CD4-positive, alpha-beta T cell treated with Interleukin-12 subunit alpha and Interleukin-12 subunit beta, for 1 hour (primary cell): ENCODE data around the gene ITIH2.
"Not testable (repeated sequence)": the region's sequence is repeated elsewhere in the genome, so short reads cannot be mapped to it uniquely, and the experiment has no call there.

Experiments
- DNase-seq: peaks from one replicate; pipeline ENCODE4 v3.0.0-alpha.2; 2020

Gene ITIH2, protein sequence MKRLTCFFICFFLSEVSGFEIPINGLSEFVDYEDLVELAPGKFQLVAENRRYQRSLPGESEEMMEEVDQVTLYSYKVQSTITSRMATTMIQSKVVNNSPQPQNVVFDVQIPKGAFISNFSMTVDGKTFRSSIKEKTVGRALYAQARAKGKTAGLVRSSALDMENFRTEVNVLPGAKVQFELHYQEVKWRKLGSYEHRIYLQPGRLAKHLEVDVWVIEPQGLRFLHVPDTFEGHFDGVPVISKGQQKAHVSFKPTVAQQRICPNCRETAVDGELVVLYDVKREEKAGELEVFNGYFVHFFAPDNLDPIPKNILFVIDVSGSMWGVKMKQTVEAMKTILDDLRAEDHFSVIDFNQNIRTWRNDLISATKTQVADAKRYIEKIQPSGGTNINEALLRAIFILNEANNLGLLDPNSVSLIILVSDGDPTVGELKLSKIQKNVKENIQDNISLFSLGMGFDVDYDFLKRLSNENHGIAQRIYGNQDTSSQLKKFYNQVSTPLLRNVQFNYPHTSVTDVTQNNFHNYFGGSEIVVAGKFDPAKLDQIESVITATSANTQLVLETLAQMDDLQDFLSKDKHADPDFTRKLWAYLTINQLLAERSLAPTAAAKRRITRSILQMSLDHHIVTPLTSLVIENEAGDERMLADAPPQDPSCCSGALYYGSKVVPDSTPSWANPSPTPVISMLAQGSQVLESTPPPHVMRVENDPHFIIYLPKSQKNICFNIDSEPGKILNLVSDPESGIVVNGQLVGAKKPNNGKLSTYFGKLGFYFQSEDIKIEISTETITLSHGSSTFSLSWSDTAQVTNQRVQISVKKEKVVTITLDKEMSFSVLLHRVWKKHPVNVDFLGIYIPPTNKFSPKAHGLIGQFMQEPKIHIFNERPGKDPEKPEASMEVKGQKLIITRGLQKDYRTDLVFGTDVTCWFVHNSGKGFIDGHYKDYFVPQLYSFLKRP

DNA sequence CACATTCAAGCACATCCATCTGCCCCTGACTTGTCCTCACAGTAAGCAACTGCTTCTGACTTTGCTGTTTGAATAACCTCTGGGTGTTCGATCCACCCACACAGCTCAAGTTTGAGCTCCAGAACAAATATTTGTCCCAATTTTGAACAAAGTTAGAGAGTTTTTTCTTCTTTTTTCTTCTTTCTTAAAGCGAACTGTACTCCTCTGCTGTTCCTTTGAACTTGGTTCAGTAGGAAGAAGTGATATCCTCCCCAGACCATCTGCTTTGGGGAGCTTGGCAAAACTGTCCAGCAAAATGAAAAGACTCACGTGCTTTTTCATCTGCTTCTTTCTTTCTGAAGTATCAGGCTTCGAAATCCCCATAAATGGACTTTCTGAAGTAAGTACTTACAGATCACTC lies at the start of gene ITIH2:
TSS of gene ITIH2 (plus strand) at position 177 of the 400 bp plus-strand sequence. CDS start at position 296, 119 bp downstream.
- DNase-seq, result no peak

DNA sequence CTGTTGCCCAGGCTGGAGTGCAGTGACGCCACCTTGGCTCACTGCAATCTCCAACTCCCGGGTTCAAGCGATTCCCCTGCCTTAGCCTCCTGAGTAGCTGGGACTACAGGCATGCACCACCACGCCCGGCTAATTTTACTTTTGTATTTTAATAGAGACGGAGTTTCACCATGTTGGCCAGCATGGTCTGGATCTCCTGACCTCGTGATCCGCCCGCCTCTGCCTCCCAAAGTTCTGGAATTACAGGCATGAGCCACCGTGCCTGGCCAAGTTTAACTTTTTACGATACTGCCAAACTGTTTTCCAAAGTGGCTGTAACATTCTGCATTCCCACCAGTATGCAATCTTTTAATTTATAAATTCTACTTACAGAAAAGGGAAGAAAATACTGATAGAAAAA lies 46.0 kb upstream of the ITIH2 start:
- not testable (repeated sequence) for DNase-seq

DNA sequence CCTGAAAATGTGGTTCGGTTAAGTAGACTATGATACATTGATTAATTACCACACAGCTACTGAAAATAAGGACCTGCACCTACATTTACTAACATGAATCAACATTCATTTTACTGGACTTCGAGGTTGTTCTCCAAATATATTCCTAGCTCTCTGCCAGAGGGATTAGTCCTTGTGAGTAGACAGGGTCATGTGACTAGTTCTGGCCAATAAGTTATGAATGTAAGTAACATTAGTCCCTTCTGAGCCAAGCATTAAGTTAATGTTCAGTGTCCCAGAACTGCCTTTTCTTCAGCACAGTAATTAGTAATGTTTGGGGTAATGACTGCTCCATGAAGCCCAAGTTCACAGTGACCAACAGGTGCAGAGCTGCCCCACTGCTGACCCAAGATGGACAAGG lies 45.6 kb upstream of the ITIH2 start:
- no peak for DNase-seq

DNA sequence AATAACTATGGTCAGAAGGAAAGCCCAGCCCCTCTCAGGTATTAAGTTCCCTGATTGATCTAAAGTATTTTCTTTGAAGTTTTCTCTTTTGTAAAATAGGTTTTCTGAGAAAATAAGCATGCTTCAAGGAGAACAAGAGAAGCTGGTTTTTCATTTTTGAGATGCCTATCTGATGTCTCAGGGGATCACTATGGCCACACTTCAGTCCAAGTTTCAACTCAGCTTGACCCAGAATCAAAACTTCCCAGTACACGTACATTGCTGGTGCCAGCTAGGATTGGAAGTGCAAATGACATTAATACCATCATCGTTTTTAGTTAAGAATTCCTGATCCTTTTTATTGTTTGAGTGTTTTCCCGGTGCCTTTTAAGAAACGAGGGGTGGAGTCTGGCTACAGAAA lies 43.6 kb upstream of the ITIH2 start:
- DNase-seq, result no peak

DNA sequence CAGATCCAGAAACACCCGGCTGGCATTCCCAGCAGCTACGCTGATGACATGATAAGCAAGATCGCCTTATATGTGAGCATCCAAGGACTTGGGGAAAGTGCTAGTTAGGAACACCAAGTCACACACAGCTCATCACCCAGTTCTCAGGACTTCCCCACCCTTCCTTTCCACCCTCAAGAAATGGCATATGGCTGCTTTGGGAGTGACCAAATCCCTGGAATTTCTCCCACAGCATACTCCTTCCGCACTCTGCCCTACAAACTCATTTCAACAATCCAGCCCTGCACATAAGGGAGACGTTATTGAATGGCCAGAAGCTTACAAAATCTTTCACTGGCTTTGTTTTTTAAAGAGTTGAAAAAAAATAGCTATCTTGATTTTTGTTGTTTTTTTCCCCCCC lies 40.6 kb upstream of the ITIH2 start:
- DNase-seq, result no peak

DNA sequence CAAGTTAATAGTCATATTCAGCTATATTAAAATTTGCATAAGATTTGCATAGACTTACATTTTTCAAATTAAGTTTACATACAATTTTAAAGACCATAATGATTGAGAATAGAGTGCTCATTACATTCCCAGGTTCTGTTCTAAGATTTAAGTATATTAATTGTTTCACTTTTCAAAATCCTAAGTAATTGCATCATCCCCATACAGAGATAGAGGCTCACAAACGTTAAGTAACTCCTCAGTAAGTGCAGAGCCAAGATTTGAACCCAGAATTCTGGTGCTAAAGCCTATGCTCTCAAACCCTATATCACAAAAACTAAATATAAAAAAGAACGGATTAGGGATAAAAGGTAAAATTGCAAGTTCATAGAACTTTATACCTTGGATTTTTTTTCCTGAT lies 38.4 kb upstream of the ITIH2 start:
- DNase-seq, result no peak

DNA sequence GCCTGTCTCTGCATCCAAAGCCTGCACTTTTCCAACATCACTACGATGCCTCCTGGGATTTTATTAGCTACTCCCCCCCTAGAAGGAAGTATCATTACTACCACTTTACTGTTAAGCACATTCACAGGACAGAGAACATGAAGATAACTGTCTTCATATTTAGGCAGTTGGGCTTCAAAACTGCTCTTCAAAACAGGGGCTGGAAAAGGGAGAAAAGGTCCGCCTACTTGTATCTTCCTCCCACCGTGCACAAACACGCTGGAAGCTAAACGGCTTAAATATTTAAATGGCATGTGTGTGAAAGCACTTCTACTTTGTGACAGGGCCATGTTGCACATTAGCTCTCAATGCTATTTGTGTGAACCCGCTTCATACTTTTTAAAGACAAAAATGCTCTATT lies 37.3 kb upstream of the ITIH2 start:
- no peak for DNase-seq

DNA sequence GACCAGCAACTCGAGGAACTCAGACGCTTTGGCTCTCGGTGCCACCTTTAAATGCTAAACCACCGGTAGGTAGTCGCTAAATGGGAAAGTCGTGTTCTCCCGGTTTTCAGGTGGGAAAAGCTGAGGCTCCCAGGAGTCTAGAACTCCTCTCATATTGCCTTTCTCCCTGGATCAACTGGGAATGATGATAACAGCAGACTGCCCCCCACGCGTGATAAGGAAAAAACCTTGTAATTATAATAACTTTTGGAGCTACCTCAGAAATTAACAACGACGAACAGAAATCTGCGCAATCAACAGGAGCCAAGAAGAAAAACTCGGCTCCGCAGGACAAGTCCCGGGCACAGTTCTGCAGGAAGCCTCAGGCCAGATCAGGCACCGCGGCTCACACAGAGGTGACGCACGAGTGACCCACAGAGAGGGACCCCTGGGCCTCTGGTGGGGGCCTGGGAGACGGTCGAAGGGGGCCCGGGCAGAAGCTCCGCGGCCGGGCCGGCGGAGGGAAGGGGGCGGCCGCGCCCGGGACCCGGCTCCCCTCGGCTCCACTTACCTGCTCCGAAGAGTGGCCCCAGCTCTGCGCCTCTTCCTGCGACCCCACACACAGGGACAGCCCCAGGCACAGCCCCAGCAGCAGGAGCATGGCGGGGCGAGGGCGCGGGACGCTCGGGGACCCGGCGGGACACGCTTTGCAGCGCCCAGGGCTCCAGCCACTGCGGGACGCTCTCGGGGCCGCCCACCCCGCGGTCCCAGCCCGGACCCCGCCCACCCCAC lies 36.7 kb upstream of the ITIH2 start, which contains the start of gene ITIH5:
TSS of gene ITIH5 (minus strand) at position 714 of the 771 bp plus-strand sequence. CDS start at position 640, 74 bp downstream.
- no peak for DNase-seq

DNA sequence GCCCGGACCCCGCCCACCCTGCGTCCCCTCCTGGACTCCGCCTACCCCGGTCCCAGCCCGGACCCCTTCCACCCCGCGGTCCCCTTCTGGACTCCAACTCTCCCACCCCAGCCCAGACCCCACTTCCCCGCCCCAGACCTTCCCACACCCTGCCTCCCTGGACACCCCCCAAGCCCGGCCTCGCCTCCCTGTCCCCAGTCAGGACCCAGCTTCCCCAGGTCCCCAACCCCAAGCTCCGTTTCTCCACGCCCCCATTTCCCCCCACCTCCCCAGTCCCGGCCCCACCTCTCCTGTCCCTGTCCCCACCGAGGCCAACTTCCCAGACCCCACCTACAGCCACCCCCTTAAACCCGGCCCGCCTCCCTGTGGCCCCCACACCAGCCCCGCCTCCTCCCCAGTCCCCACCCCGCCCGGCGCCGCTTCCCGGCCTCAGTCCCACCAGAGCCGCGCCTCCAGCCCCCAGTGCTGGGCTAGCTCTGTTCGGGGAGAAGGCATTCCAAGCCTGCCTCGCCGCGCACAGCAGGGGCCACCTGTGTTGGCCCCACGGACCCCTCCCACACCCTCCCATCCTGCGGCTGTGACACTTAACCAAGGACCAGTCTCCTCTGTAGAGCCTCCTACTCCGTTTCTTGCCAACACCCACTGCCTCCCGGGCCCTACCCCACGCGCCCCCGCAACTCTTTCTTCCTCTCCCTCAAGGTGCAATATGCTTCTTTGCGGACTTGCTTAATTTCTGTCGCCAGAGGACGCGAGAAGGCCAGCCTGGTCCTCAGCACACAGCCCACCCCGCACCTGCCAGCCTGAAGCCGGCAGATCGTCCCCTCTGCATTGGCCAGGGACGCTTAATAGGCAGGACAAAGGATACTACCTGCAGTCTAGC lies 35.6 kb upstream of the ITIH2 start:
- no peak for DNase-seq

DNA sequence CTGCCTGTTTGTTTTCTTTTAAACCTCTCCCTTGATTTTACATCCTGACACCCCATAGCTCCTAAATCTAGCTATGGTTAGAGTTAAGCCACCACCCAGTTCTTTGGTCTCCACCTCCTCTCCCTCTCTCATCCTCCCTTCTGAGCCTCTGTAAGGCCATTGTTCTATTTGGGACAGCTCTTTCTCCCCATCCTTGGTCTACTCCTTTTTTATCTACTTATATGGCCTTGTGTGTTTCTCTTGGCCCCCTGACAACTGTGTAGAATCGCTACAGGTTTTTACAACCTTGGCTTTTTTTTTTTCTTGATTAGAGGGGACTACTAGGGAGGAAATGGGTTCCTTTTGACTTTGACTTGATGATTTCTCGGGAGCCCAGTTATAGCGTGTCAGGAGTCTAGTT lies 33.0 kb upstream of the ITIH2 start:
- no peak for DNase-seq

DNA sequence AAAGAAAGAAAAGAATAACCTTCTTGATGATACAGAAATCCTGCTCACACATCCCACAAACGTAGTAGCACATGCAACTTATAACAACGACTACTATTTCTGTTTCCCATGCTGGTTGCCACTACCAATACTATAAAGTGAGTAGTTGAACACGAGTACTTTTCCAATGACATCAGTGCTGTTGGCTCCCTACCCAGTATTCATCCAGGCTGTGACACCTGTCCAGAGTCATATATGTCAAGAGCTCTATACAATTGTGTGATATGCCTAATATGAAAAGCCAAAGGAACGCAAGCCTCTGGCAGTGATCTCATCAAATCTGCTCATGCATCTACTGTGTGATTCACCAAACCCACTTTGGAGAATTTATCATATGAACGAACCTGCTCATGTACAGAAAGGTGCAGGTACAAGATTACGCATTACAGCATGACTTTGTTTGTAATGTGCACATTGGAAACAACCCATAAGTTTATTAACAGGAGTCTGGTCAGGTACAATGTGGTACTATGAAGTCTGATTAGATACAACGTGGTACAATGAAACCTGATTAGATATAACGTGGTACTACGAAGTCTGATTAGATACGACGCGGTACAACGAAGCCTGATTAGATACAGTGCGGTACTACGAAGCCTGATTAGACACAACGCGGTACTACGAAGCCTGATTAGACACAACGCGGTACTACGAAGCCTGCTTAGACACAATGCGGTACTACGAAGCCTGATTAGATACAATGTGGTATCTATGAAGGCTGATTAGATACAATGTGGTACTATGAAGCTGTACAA lies 30.6 kb upstream of the ITIH2 start:
- DNase-seq, result no peak

DNA sequence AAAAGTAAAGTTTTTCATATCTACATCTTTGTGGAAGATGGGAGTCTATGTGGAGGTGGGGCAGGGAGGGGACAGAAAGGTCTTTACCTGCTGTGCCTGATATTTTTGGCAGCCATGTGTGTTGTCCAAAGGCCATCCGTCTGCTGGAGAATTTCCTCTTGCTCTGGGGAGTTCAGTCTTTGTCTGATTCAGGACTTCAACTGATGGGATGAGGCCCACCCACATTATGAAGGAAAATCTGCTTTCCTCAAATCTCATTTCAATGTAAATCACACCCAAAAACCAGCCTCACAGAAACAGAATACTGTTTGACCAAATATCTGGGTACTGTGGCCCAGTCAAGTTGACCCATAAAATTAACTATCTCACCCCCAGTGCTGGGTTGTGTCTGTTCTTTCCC lies 23.9 kb upstream of the ITIH2 start:
- DNase-seq, result no peak

DNA sequence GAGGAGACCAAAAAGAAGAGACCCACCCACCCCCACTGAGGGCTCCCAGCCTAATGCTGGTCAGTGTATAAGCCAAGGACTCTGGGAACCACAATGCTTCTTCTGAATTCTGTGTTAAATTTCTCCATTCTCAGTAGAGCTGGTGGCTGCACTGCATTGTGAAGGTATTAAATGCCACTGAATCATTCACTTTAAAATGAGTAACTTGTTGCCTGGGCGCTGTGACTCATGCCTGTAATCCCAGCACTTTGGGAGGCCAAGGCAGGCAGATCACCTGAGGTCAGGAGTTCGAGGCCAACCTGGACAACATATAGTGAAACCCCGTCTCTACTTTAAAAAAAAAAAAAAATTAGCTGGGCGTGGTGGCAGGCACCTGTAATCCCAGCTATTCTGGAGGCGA lies 23.0 kb upstream of the ITIH2 start:
- DNase-seq, result not testable (repeated sequence)

DNA sequence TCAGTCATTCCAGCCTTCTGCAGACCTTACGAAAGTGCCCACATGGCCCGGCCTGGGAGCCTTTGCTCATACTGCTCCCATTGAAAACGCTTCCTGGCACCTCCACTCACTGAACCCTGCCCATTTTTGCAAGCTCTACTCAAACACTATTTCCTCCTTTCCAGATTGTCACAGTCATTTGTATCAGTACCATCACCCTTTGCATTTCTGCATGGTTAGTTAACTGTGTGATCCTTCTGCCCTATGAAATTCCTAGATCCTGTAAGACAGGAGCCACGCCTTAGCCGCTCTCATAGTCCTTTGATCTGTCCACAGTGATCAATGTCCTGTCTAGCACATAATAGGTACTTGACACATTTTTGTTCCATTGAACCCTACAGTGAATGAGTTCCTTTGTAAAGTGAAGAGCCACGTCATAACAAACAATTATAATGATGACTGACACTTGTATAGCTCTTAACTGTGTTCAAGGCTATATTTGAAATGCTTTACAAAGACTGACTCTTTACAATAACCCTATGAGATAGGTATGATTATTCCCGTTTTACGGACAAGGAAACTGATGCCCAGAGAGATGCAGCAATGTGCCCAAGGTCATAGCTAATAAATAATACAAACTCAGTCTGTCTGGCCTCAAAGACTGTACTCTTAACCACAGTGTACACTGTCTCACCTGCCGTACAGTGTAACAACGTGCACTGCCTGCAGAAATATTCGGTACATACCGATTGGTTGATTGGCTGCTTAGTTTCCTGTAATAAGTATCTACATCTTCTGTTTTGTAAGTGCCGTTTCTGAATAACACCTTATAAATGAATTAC lies 16.6 kb upstream of the ITIH2 start:
- DNase-seq, result no peak

DNA sequence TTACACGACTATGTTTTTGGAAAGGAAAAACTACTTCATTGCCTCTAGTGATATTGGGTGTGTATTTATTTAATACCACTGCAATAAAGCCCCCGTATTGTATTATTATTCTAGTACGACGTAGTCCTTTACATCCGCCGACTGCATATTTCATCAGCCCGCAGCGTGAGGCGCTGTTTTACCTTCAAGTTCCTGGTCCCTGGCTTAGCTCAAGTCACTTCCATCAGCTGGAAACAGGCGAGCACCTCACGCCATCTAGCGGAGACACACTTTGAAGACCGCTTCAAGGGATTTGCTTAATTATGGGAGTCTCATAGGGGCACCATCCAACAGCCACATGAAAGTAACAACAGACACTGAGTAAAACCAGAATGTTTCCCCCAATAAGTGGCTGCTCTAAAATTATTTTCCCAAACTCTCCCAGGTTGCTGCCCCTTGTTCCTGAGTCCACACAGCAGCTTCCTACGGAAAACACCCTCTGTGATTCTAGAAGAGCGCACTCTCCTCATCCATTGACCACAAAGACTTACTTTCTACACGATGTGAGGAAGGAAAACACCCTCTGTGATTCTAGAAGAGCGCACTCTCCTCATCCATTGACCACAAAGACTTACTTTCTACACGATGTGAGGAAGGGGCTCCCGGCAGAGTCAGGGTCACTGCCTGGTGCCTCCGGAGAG lies 15.7 kb upstream of the ITIH2 start:
- peak; percentile 76 for DNase-seq

DNA sequence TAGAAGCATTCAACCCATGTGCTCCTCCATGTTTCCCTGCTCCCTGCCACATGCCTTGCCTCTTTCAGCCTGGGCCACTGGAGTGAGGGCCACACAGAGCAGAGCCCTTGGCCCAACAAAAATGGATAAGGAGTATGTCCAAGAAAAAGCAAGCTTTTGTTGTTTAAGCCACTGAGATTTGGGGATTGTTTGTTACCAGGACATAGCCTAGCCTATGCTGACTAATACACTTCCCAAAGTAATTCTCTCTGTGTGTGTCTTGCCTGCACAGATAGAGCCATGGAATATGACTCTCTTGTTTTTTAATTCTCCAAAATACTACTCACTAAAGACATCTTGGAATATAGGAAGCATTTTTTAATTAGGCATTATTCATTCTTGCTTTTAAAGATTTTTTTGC lies 13.5 kb upstream of the ITIH2 start:
- DNase-seq, result no peak

DNA sequence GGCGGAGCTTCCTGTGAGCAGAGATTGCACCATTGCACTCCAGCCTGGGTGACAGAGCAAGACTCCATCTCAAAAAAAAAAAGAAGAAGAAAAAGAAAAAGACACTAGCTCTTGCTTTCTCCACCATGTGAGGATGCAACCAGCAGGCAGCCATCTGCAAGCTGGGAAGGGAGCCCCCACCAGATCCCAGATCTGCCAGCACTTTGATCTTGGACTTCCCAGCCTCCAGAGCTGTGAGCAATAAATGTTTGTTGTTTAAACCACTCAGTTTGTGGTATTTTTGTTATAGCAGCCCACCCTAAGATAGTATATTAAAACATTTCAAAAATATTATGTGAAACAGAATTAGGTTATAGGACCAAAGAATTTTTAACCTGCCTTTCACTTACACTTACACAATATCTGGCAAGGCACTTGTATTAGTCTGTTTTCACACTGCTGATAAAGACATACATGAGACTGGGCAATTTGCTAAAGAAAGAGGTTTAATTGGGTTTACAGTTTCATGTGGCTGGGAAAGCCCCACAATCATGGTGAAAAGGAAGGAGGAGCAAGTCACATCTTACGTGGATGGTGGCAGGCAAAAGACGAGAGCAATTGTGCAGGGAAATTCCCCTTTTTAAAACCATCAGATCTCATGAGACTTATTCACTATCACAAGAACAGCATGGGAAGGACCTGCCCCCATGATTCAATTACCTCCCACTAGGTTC lies 12.1 kb upstream of the ITIH2 start:
- DNase-seq, result not testable (repeated sequence)

DNA sequence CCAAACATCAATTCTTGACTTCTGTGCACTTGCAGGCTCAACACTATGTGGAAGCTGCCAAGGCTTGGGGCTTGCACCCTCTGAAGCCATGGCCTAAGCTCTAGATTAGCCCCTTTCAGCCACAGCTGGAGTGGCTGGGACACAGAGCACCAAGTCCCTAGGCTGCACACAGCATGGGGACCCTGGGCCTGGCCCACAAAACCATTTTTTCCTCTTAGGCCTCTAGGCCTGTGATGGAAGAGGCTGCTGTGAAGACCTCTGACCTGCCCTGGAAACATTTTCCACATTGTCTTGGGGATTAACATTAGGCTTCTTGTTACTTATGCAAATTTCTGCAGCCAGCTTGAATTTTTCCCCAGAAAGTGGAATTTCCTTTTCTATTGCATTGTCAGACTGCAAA lies 10.7 kb upstream of the ITIH2 start:
- not testable (repeated sequence) for DNase-seq

DNA sequence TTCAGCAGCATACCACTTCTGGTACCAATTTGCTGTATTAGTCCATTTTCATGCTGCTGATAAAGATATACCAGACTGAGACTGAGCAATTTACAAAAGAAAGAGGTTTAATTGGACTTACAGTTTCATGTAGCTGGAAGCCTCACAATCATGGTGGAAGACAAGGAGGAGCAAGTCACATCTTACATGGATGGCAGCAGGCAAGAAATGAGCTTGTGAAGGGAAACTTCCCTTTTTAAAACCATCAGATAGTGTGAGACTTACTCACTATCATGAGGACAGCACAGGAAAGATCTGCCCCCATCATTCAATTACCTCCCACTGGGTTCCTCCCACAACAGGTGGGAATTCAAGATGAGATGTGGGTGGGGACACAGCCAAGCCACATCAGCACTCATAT lies 9.9 kb upstream of the ITIH2 start:
- not testable (repeated sequence) for DNase-seq
